Right atrium auricular region (tissue), 2 donors: ENCODE results near the gene SESN2. TPM values are rescaled to one million over a fixed set of nuclear protein-coding genes. Genes with fewer than 3 reads are reported as not detected.

Experiments used
- DNase-seq: peaks from one replicate; pipeline ENCODE4 v3.0.0-alpha.2; 2019; ENCODE audit warnings: low spot score
- H3K27ac ChIP-seq, 2 donors: fragments of 200-600 bp; sonication (generic); 1 replicate in 1 of 2; 2 replicates in 1 of 2; pipeline ENCODE4 v1.5.1; 2016 to 2019
- H3K27me3 ChIP-seq, 2 donors: fragments of 200-600 bp; sonication (generic); one replicate each; pipeline versions ENCODE4 v1.5.1 to v1.6.0; 2017 to 2019
- H3K36me3 ChIP-seq: fragments of 200-600 bp; sonication (generic); one replicate; pipeline ENCODE4 v1.5.1; 2016
- H3K4me1 ChIP-seq, 2 donors: fragments of 200-600 bp; sonication (generic); one replicate each; pipeline versions ENCODE4 v1.5.1 to v1.6.0; 2017 to 2019
- H3K4me3 ChIP-seq, 2 donors: fragments of 200-600 bp; sonication (generic); 1 replicate in 1 of 2; 2 replicates in 1 of 2; pipeline ENCODE4 v1.5.1; 2017 to 2019; ENCODE audit warnings: mild to moderate bottlenecking in 1 of 2, moderate library complexity in 1 of 2
- H3K9me3 ChIP-seq, 2 donors: fragments of 200-600 bp; sonication (generic); one replicate each; pipeline ENCODE4 v1.5.1; 2019
- total RNA-seq, 2 donors: library from RNA; depleted of rRNA; stranded (reverse); fragments of >200 nt; gene quantifications; one replicate each; pipeline ENCODE4 v1.1.0, GENCODE V29; 2016
- TF ChIP-seq, protein P1 (sequence below), 2 donors: fragments of 200-600 bp; sonication (generic); IDR thresholded peaks; one replicate each; pipeline ENCODE4 v1.5.1; 2019; ENCODE audit warnings: antibody characterized with exemption in 2 of 2

SESN2 gene
- total RNA-seq, 2 donors from 2014 or later, result 4.1 to 8.9 TPM

DNA sequence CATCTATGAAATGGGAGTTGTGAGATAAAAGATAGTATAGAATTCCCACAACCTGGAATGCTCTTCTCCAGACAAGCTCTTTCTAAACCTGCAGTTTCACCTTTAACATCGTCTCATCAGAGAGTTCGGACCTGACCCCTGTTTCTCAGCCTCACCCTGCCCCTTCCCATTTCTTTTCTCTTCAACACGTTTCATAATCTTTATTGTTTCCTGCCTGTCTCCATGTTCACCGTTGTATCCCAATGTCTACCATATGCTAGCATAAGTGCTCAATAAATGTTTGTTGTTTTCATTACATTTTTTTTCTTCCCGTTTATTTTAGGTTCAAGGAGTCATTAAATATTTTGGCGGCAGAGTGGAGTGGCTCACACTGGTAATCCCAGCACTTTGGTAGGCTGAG lies 32.4 kb downstream of the SESN2 start:
- Histone ChIP-seq H3K4me3 (no peak overlapping the region), H3K9me3 (no peaks in the 10 kb centered on the region), H3K36me3 (no peaks in the 10 kb centered on the region), H3K4me1 (no peaks in the 10 kb centered on the region), H3K27ac (no peak overlapping the region), H3K27me3 (no peaks in the 10 kb centered on the region)
- DNase-seq, result no peak
- TF ChIP-seq, protein P1, sequence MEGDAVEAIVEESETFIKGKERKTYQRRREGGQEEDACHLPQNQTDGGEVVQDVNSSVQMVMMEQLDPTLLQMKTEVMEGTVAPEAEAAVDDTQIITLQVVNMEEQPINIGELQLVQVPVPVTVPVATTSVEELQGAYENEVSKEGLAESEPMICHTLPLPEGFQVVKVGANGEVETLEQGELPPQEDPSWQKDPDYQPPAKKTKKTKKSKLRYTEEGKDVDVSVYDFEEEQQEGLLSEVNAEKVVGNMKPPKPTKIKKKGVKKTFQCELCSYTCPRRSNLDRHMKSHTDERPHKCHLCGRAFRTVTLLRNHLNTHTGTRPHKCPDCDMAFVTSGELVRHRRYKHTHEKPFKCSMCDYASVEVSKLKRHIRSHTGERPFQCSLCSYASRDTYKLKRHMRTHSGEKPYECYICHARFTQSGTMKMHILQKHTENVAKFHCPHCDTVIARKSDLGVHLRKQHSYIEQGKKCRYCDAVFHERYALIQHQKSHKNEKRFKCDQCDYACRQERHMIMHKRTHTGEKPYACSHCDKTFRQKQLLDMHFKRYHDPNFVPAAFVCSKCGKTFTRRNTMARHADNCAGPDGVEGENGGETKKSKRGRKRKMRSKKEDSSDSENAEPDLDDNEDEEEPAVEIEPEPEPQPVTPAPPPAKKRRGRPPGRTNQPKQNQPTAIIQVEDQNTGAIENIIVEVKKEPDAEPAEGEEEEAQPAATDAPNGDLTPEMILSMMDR (IDR thresholded peaks at IDR 0.05), result no peak

DNA sequence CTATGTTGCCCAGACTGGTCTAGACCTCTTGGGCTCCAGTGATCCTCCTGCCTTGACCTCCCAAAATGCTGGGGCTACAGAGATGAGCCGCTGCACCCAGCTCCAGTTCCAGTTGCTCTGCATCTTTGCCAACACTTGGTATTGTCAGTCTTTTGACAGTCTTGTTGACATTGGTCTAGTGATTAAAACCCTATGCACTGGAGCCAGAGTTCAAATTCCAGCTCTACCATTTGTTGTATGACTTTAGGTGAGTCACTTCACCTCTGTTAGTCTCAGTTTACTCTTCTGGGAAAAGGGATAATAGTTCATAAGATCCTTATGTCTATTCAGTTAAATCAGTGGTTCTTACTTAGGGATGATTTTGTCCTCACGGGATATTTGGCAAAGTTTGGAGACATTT lies 36.6 kb downstream of the SESN2 start:
- TF ChIP-seq, protein P1 (IDR thresholded peaks at IDR 0.05), result no peak
- Histone ChIP-seq H3K27ac (no peak overlapping the region), H3K27me3 (no peaks in the 10 kb centered on the region), H3K4me3 (no peak overlapping the region), H3K4me1 (no peaks in the 10 kb centered on the region), H3K36me3 (no peaks in the 10 kb centered on the region), H3K9me3 (no peaks in the 10 kb centered on the region)
- no peak for DNase-seq

DNA sequence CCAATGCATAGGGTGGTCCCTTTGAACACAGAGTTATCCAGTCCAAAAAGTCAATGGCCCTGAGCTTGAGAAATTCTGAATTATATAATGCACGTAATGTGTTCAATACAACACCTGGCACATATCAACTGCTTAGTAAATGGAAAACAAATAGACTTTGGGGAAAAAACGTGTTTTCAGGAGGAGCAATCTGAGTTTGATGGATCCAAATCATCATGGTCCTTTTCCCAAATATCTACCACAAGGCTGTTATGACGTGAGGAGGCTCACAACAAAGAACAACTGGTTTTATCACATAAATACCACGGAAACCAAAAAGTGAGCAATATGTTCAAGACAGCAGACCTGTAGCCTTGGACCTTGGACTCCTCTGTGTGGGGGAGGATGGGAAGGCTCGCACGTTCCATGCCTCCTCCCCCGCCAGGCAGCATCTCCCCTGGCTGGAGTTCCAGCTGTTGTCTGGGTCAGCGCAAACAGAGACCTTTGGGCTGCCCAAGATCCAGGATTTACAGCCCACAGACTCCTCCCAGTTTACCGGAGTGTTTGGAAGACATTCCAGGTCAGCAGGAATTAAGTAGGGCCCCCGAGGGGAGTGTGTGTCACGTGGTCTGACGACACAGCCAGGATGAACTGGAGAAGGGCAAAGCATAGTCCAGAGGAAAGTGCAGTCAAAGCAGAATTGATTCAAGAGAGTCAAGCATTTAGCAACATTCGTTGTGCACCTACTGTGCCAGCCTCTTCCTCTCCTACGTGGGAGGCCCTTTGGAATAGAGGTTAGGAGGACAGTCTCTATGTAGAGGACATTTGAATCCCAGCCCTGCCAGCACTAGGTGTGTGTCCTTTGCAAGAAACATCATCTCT lies 37.3 kb downstream of the SESN2 start:
- TF ChIP-seq, protein P1 (IDR thresholded peaks at IDR 0.05), result no peak
- H3K36me3 ChIP-seq, result no peaks in the 10 kb centered on the region
- DNase-seq, result no peak
- no peaks in the 10 kb centered on the region for H3K9me3 ChIP-seq
- no peak overlapping the region for H3K4me3 ChIP-seq
- H3K27me3 ChIP-seq, result no peaks in the 10 kb centered on the region
- H3K4me1 ChIP-seq, result no peaks in the 10 kb centered on the region
- no peak overlapping the region for H3K27ac ChIP-seq

DNA sequence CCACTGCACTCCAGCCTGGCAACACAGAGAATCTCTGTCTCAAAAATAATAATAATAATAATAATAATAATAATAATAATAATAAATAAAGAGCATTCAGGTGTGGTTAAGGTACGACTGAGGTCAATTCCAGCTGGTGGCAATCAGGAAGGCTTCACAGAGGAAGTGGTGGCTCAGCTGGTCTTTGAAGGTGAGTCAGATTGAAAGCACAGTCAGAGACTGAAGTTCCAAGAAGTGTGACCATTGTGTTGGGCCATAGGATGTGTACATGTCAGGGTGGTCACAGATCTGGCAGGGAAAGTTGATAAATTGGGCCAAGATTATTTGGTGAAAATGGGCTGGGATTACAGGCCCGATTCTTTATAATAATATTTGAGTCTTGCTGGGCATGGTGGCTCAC lies 38.5 kb downstream of the SESN2 start:
- Histone ChIP-seq H3K4me1 (no peaks in the 10 kb centered on the region), H3K36me3 (no peaks in the 10 kb centered on the region), H3K4me3 (no peak overlapping the region), H3K27me3 (no peaks in the 10 kb centered on the region), H3K9me3 (no peaks in the 10 kb centered on the region), H3K27ac (no peak overlapping the region)
- no peak for DNase-seq
- TF ChIP-seq, protein P1 (IDR thresholded peaks at IDR 0.05), result no peak

DNA sequence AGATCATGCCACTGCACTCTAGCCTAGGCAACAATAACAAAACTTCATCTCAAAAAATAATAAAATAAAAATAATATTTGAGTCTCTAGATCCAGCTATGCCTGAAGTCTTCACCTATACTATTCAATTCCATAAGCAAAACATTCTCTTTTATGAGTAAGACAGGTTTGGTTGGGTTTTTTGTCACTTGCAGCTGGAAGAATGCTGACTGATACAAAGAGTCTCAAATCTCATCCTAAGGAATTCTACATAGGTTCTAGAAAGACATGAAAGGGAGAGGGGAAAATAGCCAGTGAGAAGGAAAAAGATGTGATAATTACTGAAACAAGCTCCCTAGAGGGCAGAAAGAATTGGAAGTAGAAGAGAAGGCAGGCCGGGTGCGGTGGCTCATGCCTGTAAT lies 39.1 kb downstream of the SESN2 start:
- H3K9me3 ChIP-seq, result no peaks in the 10 kb centered on the region
- no peak for DNase-seq
- H3K4me1 ChIP-seq, result no peaks in the 10 kb centered on the region
- no peaks in the 10 kb centered on the region for H3K36me3 ChIP-seq
- no peaks in the 10 kb centered on the region for H3K27me3 ChIP-seq
- no peak overlapping the region for H3K4me3 ChIP-seq
- no peak overlapping the region for H3K27ac ChIP-seq
- TF ChIP-seq, protein P1 (IDR thresholded peaks at IDR 0.05), result no peak
